ENCODE measurements around the gene WDR1. TPM values are rescaled to one million over a fixed set of nuclear protein-coding genes. Genes with fewer than 3 reads are reported as not detected.

Gene WDR1
- total and polyA plus RNA-seq, 2 donors (not counting 3 experiments of a cell fraction or from before 2014, with no cell fraction given) = 590 to 660 TPM

DNA sequence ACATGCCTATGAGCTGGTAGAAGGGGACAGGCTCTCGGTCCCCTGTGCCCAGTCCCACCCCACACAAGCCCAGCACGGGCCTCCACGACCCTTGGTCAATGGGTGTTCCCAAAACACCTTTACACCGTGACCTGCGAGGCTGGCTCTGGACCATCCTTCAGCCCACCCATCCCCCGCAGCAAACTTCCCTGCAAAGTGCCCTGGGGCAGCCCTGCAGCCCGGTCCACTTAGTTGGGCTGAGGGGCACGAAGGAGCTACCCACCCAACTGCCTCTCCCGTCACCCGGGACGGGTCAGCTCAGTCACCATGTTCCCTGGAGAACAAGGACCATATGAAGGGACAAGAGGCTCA lies 23.4 kb downstream of the WDR1 start:
- intact Hi-C loops (cut with micrococcal nuclease) (loop anchor here (2.0 to 10.0 kb wide), 3 partner anchors 64 to 1452 kb away; no protein-coding TSS in a partner anchor), dilution Hi-C loops (cut with MboI; ENCODE audit: extremely low pct_ligation_motif_present, low sequenced_read_pairs) (no loop called here)
- ChIA-PET POLR2A (interaction anchor here (0.8 to 2.4 kb wide), 7 partner anchors 10 to 30 kb away, joined by 3 to 49 read pairs (median 7); partner anchors contain the start of gene WDR1), CTCF (interaction anchor here (0.9 to 1.9 kb wide), 9 partner anchors 13 to 65 kb away, joined by 3 to 9 read pairs (median 4); no protein-coding TSS in a partner anchor)
- H3K79me2 ChIP-seq (ENCODE audit: control insufficient read depth, insufficient read depth, low read length) = peaks cover 82% of the 10 kb centered on the region
- no peaks in the 10 kb centered on the region for H3K9me1 ChIP-seq (replicated peaks; ENCODE audit: control insufficient read depth, extremely low read depth, insufficient read depth, low read length)
- H3K4me1 ChIP-seq (ENCODE audit: control insufficient read depth, extremely low read depth, insufficient read depth, low read length) = peaks cover 82% of the 10 kb centered on the region
- FAIRE-seq (no peak), DNase-seq (ENCODE audit: low read depth, low spot score) (no peak)
- H2AFZ ChIP-seq (ENCODE audit: low read depth, low read length) = no peak overlapping the region
- H3K9me3 ChIP-seq (replicated peaks; ENCODE audit: control insufficient read depth, insufficient read depth, low read length) = no peaks in the 10 kb centered on the region
- H3K4me3 ChIP-seq (replicated peaks in 1 of 3; ENCODE audit: insufficient read depth in 1 of 3, low read depth in 1 of 3, low read length in 3 of 3) = no peak overlapping the region
- H3K36me3 ChIP-seq (ENCODE audit: control insufficient read depth in 2 of 2, extremely low read depth in 1 of 2, insufficient read depth in 2 of 2, low read length in 2 of 2) = peaks cover 24 to 65% of the 10 kb centered on the region in 2 experiments
- TF ChIP-seq, protein P1, sequence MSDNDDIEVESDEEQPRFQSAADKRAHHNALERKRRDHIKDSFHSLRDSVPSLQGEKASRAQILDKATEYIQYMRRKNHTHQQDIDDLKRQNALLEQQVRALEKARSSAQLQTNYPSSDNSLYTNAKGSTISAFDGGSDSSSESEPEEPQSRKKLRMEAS (IDR thresholded peaks at IDR 0.05; ENCODE audit: insufficient read depth, insufficient read length) = no peak
- TF ChIP-seq MYC (IDR thresholded peaks at IDR 0.05; ENCODE audit: low read depth, low read length) (no peak), EZH2 (IDR thresholded peaks at IDR 0.05; ENCODE audit: borderline replicate concordance, low read depth, low read length, severe bottlenecking) (no peak), POLR2AphosphoS5 (IDR thresholded peaks at IDR 0.05; ENCODE audit: insufficient read depth, low read depth, low read length) (no peak), POLR2A (IDR thresholded peaks at IDR 0.05; ENCODE audit: low read depth, low read length) (no peak), FOS (IDR thresholded peaks at IDR 0.05; ENCODE audit: borderline replicate concordance, insufficient read depth, low read length) (no peak), JUN (IDR thresholded peaks at IDR 0.05; ENCODE audit: borderline replicate concordance, insufficient read depth, insufficient read length, low read depth) (no peak), GATA2 (IDR thresholded peaks at IDR 0.05; ENCODE audit: insufficient read depth, insufficient read length, low read depth, low read length) (no peak)
- TF ChIP-seq, protein P2, sequence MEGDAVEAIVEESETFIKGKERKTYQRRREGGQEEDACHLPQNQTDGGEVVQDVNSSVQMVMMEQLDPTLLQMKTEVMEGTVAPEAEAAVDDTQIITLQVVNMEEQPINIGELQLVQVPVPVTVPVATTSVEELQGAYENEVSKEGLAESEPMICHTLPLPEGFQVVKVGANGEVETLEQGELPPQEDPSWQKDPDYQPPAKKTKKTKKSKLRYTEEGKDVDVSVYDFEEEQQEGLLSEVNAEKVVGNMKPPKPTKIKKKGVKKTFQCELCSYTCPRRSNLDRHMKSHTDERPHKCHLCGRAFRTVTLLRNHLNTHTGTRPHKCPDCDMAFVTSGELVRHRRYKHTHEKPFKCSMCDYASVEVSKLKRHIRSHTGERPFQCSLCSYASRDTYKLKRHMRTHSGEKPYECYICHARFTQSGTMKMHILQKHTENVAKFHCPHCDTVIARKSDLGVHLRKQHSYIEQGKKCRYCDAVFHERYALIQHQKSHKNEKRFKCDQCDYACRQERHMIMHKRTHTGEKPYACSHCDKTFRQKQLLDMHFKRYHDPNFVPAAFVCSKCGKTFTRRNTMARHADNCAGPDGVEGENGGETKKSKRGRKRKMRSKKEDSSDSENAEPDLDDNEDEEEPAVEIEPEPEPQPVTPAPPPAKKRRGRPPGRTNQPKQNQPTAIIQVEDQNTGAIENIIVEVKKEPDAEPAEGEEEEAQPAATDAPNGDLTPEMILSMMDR (IDR thresholded peaks at IDR 0.05; ENCODE audit: extremely low read depth in 1 of 2, insufficient read depth in 1 of 2, low read depth in 1 of 2, low read length in 2 of 2) = no peak
- H4K20me1 ChIP-seq (replicated peaks; ENCODE audit: control insufficient read depth, extremely low read depth, insufficient read depth, low read length) = no peaks in the 10 kb centered on the region
- H3K27me3 ChIP-seq (ENCODE audit: control insufficient read depth in 2 of 2, insufficient read depth in 2 of 2, low read length in 2 of 2) = no peaks in the 10 kb centered on the region
- peak overlapping the region; percentile 2 for H3K4me2 ChIP-seq (ENCODE audit: insufficient read depth, low read length)
- H3K9ac ChIP-seq (replicated peaks; ENCODE audit: extremely low read depth, insufficient read depth, low read length) = no peak overlapping the region
- peak overlapping the region; percentile 53 for H3K27ac ChIP-seq (ENCODE audit: insufficient read depth, low read depth, low read length)
- BruUV-seq (replicated peaks) = no TSS peak
